A549 (cell line): ENCODE results near the gene TROAP. TPM values are rescaled to one million over a fixed set of nuclear protein-coding genes. Genes with fewer than 3 reads are reported as not detected.
"Not testable (repeated sequence)": the region's sequence is repeated elsewhere in the genome, so short reads cannot be mapped to it uniquely, and the experiment has no call there.

Source experiments
- ATAC-seq, 2 experiments: fragments of 200-7000 bp in 1 of 2; fragments of >200 bp in 1 of 2; cut with Nextera tagmentation in 1 of 2; cut with Tn5 transposase in 1 of 2; 3 replicates each; pipeline versions ENCODE4 v1.8.0 to v1.9.1; 2018 to 2020; ENCODE audit warnings: mild to moderate bottlenecking in 1 of 2, moderate library complexity in 1 of 2
- CTCF ChIA-PET: fragments of 300-600 bp; sonication (Branson Sonifier 250); formaldehyde crosslinking; extraction: SDS; loops from one replicate; lab custom pipeline; 2021; ENCODE audit warnings: antibody characterized with exemption, inconsistent platforms; lab: Yijun Ruan, JAX
- POLR2A ChIA-PET: fragments of 350-600 bp; formaldehyde crosslinking; extraction: SDS; loops from one replicate; lab custom pipeline; 2021; ENCODE audit warnings: antibody characterized with exemption, inconsistent platforms; lab: Yijun Ruan, JAX
- DNase-seq, 2 experiments: peaks; one replicate each; pipeline versions ENCODE4 v3.0.0 to v3.0.0-alpha.2; 2011 to 2016; ENCODE audit warnings: low read depth in 1 of 2, low spot score in 1 of 2
- FAIRE-seq: peaks from 2 replicates; lab custom pipeline; 2011; peaks lifted over from hg19 to GRCh38; lab: Jason Lieb, UNC
- H3K27ac ChIP-seq, 2 experiments: fragments of >200 bp; sonication (Bioruptor Twin); formaldehyde crosslinking; 3 replicates each; pipeline ENCODE4 v1.5.1; 2016 to 2017
- H3K4me1 ChIP-seq: fragments of >200 bp; sonication (Bioruptor Twin); formaldehyde crosslinking; 3 replicates; pipeline ENCODE4 v1.6.1; 2016
- H3K4me2 ChIP-seq: fragments of >200 bp; sonication (Bioruptor Twin); formaldehyde crosslinking; 3 replicates; pipeline ENCODE4 v1.6.1; 2016
- H3K4me3 ChIP-seq: fragments of >200 bp; sonication (Bioruptor Twin); formaldehyde crosslinking; 3 replicates; pipeline ENCODE4 v1.5.1; 2016
- H3K9me3 ChIP-seq: fragments of >200 bp; sonication (Bioruptor Twin); formaldehyde crosslinking; 3 replicates; pipeline ENCODE4 v1.6.1; 2016
- BHLHE40 ChIP-seq: IDR thresholded peaks from 2 replicates; pipeline ENCODE4 v1.6.1; 2012; ENCODE audit warnings: low read depth, low read length, inconsistent platforms
- CBX8 ChIP-seq: fragments of 200-600 bp; sonication (generic); IDR thresholded peaks from 2 replicates; pipeline ENCODE4 v1.6.1; 2016
- CEBPB ChIP-seq, 2 experiments: fragments of >200 bp in 1 of 2; sonication (Bioruptor Twin) in 1 of 2; formaldehyde crosslinking in 1 of 2; IDR thresholded peaks; 2 replicates each; pipeline ENCODE4 v1.6.1; 2012 to 2016
- CHD4 ChIP-seq: fragments of 200-600 bp; sonication (generic); IDR thresholded peaks from 2 replicates; pipeline ENCODE4 v1.6.1; 2016; ENCODE audit warnings: antibody characterized with exemption, mild to moderate bottlenecking, borderline replicate concordance
- EP300 ChIP-seq, 2 experiments: fragments of >200 bp; sonication (Bioruptor Twin); formaldehyde crosslinking; IDR thresholded peaks; 2 replicates in 1 of 2; 3 replicates in 1 of 2; pipeline ENCODE4 v1.6.1; 2016 to 2017
- ESRRA ChIP-seq: fragments of 150-350 bp; IDR thresholded peaks from 2 replicates; pipeline ENCODE4 v1.6.1; 2014; ENCODE audit warnings: mild to moderate bottlenecking, low read length, borderline replicate concordance
- FOSB ChIP-seq: fragments of 250-450 bp; sonication (Bioruptor Pico); IDR thresholded peaks from 2 replicates; pipeline ENCODE4 v1.5.0; 2020; ENCODE audit warnings: mild to moderate bottlenecking, moderate library complexity
- GATA3 ChIP-seq: IDR thresholded peaks from 2 replicates; pipeline ENCODE4 v1.6.1; 2012; ENCODE audit warnings: borderline replicate concordance
- HEYL ChIP-seq: fragments of 250-450 bp; sonication (Bioruptor Pico); IDR thresholded peaks from 2 replicates; pipeline ENCODE4 v1.8.0; 2021; ENCODE audit warnings: mild to moderate bottlenecking, moderate library complexity
- HOXB13 ChIP-seq: fragments of 250-450 bp; sonication (Bioruptor Pico); IDR thresholded peaks from 2 replicates; pipeline ENCODE4 v1.5.0; 2020; ENCODE audit warnings: low read depth, mild to moderate bottlenecking, moderate library complexity
- MAZ ChIP-seq: fragments of 150-350 bp; IDR thresholded peaks from 2 replicates; pipeline ENCODE4 v1.6.1; 2014; ENCODE audit warnings: antibody characterized with exemption, low read depth, low read length, borderline replicate concordance
- NPAS2 ChIP-seq: fragments of 250-450 bp; sonication (Bioruptor Pico); IDR thresholded peaks from 2 replicates; pipeline ENCODE4 v1.8.0; 2022; ENCODE audit warnings: mild to moderate bottlenecking, moderate library complexity, borderline replicate concordance
- PHF8 ChIP-seq: fragments of 200-600 bp; sonication (generic); IDR thresholded peaks from 2 replicates; pipeline ENCODE4 v1.6.1; 2016; ENCODE audit warnings: low read depth, mild to moderate bottlenecking, antibody characterized with exemption, moderate library complexity, borderline replicate concordance
- POLR2A ChIP-seq: IDR thresholded peaks from 2 replicates; pipeline ENCODE4 v1.6.1; 2012; ENCODE audit warnings: mild to moderate bottlenecking, low read length
- RARB ChIP-seq: fragments of 250-450 bp; sonication (Bioruptor Pico); IDR thresholded peaks from 2 replicates; pipeline ENCODE4 v1.8.0; 2021; ENCODE audit warnings: mild to moderate bottlenecking, moderate library complexity
- RCOR1 ChIP-seq: fragments of 150-350 bp; IDR thresholded peaks from 2 replicates; pipeline ENCODE4 v1.6.1; 2014; ENCODE audit warnings: antibody characterized with exemption, low read length, low read depth
- SREBF2 ChIP-seq: fragments of 450-650 bp; IDR thresholded peaks from 2 replicates; pipeline ENCODE4 v1.6.1; 2014; ENCODE audit warnings: mild to moderate bottlenecking, moderate library complexity
- ZFP36 ChIP-seq: fragments of 450-650 bp; IDR thresholded peaks from 2 replicates; pipeline ENCODE4 v1.6.1; 2014; ENCODE audit warnings: borderline replicate concordance; ENCODE audit not compliant: partially characterized antibody
- ZSCAN20 ChIP-seq: fragments of 250-450 bp; sonication (Bioruptor Pico); IDR thresholded peaks from 2 replicates; pipeline ENCODE4 v1.8.0; 2022; ENCODE audit warnings: mild to moderate bottlenecking, moderate library complexity
- WGBS: methylation state at CpG from one replicate; pipeline ENCODE4 v1.1.6; 2017; ENCODE audit errors: missing lambda C conversion rate; 5-methylcytosine and 5-hydroxymethylcytosine counted together
- polyA plus RNA-seq, 4 experiments: library from polyadenylated mRNA; depleted of rRNA in 3 of 4; stranded (reverse); fragments of >200 nt; fragmentation: RNase III in 1 of 4; extraction: RNeasy Plus Mini Kit Qiagen cat#74134 plus additional on column Dnase treatment in 1 of 4; gene quantifications; 2 replicates in 3 of 4; 3 replicates in 1 of 4; pipeline ENCODE4 v1.2.3, GENCODE V29; 2011 to 2017
- TF ChIP-seq, protein P1 (sequence below): fragments of 250-450 bp; sonication (Bioruptor Pico); IDR thresholded peaks from 2 replicates; pipeline ENCODE4 v1.5.0; 2021; ENCODE audit warnings: mild to moderate bottlenecking, moderate library complexity, borderline replicate concordance
- TF ChIP-seq, protein P2 (sequence below): fragments of >200 bp; sonication (Bioruptor Twin); formaldehyde crosslinking; IDR thresholded peaks from 3 replicates; pipeline ENCODE4 v1.6.1; 2016
- TF ChIP-seq, protein P3 (sequence below): IDR thresholded peaks from 2 replicates; pipeline ENCODE4 v1.6.1; 2012; ENCODE audit warnings: low read depth, borderline replicate concordance
- TF ChIP-seq, protein P4 (sequence below): fragments of >200 bp; sonication (Bioruptor Twin); formaldehyde crosslinking; IDR thresholded peaks from 3 replicates; pipeline ENCODE4 v1.5.1; 2016

Gene TROAP
- polyA plus RNA-seq, 2 of the 4 experiments (the other 2 are of a cell fraction) = 50.0 to 55.5 TPM

DNA sequence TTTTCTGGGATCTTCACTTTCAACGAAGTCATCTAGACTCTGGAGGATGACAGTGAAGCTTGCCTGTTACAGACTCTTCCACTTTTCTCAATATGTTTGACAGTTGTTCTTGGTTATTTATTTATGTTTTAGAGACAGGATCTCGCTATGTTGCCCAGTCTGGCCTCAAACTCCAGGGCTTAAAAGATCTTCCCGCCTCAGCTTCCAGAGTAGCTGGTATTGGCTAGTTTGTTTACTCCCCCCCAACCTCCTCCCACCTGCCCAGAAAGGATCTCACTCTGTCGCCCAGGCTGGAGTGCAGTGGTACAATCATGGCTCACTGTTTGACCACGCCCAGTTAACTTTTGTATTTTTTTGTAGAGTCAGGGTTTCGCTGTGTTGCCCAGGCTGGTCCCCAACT is 47.5 kb downstream of the TROAP start (continued):
- TF ChIP-seq, protein P1, sequence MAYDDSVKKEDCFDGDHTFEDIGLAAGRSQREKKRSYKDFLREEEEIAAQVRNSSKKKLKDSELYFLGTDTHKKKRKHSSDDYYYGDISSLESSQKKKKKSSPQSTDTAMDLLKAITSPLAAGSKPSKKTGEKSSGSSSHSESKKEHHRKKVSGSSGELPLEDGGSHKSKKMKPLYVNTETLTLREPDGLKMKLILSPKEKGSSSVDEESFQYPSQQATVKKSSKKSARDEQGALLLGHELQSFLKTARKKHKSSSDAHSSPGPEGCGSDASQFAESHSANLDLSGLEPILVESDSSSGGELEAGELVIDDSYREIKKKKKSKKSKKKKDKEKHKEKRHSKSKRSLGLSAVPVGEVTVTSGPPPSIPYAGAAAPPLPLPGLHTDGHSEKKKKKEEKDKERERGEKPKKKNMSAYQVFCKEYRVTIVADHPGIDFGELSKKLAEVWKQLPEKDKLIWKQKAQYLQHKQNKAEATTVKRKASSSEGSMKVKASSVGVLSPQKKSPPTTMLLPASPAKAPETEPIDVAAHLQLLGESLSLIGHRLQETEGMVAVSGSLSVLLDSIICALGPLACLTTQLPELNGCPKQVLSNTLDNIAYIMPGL (CRISPR knock-in tag) = no peak
- TF ChIP-seq ZSCAN20 (no peak), NPAS2 (CRISPR knock-in tag) (no peak), RARB (CRISPR knock-in tag) (no peak), ESRRA (no peak)
- TF ChIP-seq, protein P2, sequence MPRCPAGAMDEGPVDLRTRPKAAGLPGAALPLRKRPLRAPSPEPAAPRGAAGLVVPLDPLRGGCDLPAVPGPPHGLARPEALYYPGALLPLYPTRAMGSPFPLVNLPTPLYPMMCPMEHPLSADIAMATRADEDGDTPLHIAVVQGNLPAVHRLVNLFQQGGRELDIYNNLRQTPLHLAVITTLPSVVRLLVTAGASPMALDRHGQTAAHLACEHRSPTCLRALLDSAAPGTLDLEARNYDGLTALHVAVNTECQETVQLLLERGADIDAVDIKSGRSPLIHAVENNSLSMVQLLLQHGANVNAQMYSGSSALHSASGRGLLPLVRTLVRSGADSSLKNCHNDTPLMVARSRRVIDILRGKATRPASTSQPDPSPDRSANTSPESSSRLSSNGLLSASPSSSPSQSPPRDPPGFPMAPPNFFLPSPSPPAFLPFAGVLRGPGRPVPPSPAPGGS = no peak
- TF ChIP-seq, all 56 proteins: peak for 0

DNA sequence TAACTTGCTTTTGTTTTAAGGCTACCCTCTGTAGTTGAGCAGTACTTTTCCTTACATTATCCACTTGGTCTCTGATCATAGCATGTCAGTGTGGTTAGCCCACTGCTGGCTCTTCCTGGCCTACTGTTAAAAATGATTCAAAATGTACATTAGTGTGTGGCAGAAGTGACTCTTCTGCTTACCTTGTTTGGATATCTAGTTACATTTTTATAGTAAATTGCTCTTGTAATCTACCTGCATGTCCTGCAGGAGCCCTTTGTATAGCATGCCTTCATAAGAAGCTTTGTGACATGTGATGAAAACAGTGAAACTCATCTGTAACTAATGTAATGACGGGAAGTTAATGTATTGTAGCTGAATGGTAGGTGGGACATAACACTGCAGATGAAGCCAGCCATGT is 52.4 kb downstream of the TROAP start:
- TF ChIP-seq, protein P3, sequence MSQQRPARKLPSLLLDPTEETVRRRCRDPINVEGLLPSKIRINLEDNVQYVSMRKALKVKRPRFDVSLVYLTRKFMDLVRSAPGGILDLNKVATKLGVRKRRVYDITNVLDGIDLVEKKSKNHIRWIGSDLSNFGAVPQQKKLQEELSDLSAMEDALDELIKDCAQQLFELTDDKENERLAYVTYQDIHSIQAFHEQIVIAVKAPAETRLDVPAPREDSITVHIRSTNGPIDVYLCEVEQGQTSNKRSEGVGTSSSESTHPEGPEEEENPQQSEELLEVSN = no peak
- TF ChIP-seq, protein P2 = no peak
- TF ChIP-seq CEBPB (IDR thresholded peaks at IDR 0.05) (no peak), POLR2A (no peak), PHF8 (no peak), GATA3 (no peak), EP300 (IDR thresholded peaks at IDR 0.05) (no peak), ZSCAN20 (no peak), BHLHE40 (no peak), ZFP36 (no peak), HOXB13 (no peak)
- TF ChIP-seq, protein P4, sequence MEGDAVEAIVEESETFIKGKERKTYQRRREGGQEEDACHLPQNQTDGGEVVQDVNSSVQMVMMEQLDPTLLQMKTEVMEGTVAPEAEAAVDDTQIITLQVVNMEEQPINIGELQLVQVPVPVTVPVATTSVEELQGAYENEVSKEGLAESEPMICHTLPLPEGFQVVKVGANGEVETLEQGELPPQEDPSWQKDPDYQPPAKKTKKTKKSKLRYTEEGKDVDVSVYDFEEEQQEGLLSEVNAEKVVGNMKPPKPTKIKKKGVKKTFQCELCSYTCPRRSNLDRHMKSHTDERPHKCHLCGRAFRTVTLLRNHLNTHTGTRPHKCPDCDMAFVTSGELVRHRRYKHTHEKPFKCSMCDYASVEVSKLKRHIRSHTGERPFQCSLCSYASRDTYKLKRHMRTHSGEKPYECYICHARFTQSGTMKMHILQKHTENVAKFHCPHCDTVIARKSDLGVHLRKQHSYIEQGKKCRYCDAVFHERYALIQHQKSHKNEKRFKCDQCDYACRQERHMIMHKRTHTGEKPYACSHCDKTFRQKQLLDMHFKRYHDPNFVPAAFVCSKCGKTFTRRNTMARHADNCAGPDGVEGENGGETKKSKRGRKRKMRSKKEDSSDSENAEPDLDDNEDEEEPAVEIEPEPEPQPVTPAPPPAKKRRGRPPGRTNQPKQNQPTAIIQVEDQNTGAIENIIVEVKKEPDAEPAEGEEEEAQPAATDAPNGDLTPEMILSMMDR = no peak
- TF ChIP-seq, all 56 proteins: peak for 0
- no peak overlapping the region for H3K27ac ChIP-seq
- ChIA-PET CTCF (interaction anchor here (1.0 to 2.2 kb wide), 7 partner anchors 11 to 182 kb away, joined by 3 to 8 read pairs (median 3); no protein-coding TSS in a partner anchor), POLR2A (interaction anchor here (0.7 to 1.2 kb wide), 2 partner anchors 9 to 18 kb away, joined by 3 to 11 read pairs; no protein-coding TSS in a partner anchor)
- H3K4me3 ChIP-seq = no peak overlapping the region
- ATAC-seq (peak; percentile 19 to 21; a peak in 3 of 6 replicates), DNase-seq (no peak), FAIRE-seq (no peak)
- H3K4me2 ChIP-seq = no peak overlapping the region
- 91% methylated on average over 1 of the region's 1 CpG for WGBS
- H3K9me3 ChIP-seq = no peaks in the 10 kb centered on the region
- peaks cover 16% of the 10 kb centered on the region for H3K4me1 ChIP-seq

DNA sequence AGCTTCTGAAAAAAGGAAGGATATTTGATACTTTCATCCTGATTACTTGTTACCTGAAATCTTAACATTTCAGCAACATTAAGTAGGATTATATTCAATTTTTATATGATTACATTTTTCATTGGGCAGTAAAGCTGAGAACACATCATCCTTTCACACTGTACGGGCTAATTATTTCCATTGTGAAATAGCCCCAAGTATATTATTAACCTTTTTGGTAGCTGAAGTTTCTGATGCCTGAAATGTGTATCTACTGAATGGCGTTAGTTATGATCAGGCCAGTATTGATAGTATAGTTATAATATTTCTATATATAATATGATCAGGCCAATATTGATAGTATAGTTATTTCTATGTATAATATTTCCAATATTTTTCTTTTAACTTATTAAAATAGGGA is 54.3 kb downstream of the TROAP start:
- CTCF ChIA-PET = interaction anchor here (0.9 to 2.2 kb wide), 4 partner anchors 19 to 137 kb away, joined by 3 to 14 read pairs (median 6); no protein-coding TSS in a partner anchor
- H3K4me1 ChIP-seq = peaks cover 15% of the 10 kb centered on the region
- peak overlapping the region; percentile 4; the same call in 1 of the 3 replicates for H3K4me2 ChIP-seq
- ATAC-seq = no peak
- no peak overlapping the region for H3K27ac ChIP-seq
- H3K4me3 ChIP-seq = no peak overlapping the region
- WGBS = 57% methylated on average over 2 of the region's 2 CpGs
- DNase-seq = no peak
- FAIRE-seq = no peak
- TF ChIP-seq CBX8 = no peak
- no peak for TF ChIP-seq FOSB (CRISPR knock-in tag)
- TF ChIP-seq PHF8 = no peak
- TF ChIP-seq SREBF2 = no peak
- TF ChIP-seq CEBPB (IDR thresholded peaks at IDR 0.05) = no peak
- no peak for TF ChIP-seq HEYL
- TF ChIP-seq RARB (CRISPR knock-in tag) = no peak
- TF ChIP-seq, protein P1 (CRISPR knock-in tag) = no peak
- TF ChIP-seq RCOR1 = no peak
- TF ChIP-seq MAZ = no peak
- no peak for TF ChIP-seq CHD4
- TF ChIP-seq, protein P3 = no peak
- TF ChIP-seq, all 56 proteins: peak for 0
- POLR2A ChIA-PET = no interaction called here
- H3K9me3 ChIP-seq = no peaks in the 10 kb centered on the region

DNA sequence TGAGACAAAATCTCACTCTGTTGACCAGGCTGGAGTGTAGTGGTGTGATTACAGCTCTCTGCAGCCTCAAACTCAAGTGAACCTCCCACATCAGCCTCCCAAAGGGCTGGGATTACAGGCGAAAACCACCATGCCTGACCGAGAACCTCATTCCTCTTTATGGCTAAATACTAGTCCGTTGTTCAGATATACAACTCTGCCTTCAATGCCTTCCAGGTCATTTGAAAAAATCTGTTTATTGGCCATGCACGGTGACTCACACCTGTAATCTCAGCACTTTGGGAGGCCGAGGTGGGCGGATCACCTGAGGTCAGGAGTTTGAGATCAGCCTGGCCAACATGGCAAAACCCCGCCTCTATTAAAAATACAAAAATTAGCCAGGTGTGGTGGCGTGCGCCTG is 57.1 kb downstream of the TROAP start:
- peaks cover 15% of the 10 kb centered on the region for H3K4me1 ChIP-seq
- POLR2A ChIA-PET, H3K4me2 ChIP-seq, H3K27ac ChIP-seq, ATAC-seq, H3K9me3 ChIP-seq, FAIRE-seq, DNase-seq, H3K4me3 ChIP-seq: not testable (repeated sequence)
- 84% methylated on average over 9 of the region's 9 CpGs for WGBS
- CTCF ChIA-PET = interaction anchor here (1.9 to 2.0 kb wide), 2 partner anchors 13 to 33 kb away, joined by 4 to 5 read pairs; partner anchors contain the start of gene SPATS2
